IPS-20b (cell line): ENCODE data around the gene LRP2.

Source experiments
- H3K27ac ChIP-seq: one replicate; pipeline ENCODE4 v1.5.1; 2013; ENCODE audit warnings: low read length
- H3K27me3 ChIP-seq: 2 replicates; pipeline ENCODE4 v1.6.1; 2013; ENCODE audit warnings: mild to moderate bottlenecking, low read length, inconsistent platforms; ENCODE audit not compliant: insufficient read depth
- H3K36me3 ChIP-seq: 2 replicates; pipeline ENCODE4 v1.6.1; 2013; ENCODE audit warnings: low read depth, mild to moderate bottlenecking, inconsistent platforms, low read length, moderate library complexity; ENCODE audit not compliant: insufficient read depth
- H3K4me1 ChIP-seq: 2 replicates; pipeline ENCODE4 v1.6.1; 2013; ENCODE audit warnings: mild to moderate bottlenecking, control low read depth, inconsistent platforms, low read length, moderate library complexity; ENCODE audit not compliant: insufficient read depth
- H3K4me3 ChIP-seq: 2 replicates; pipeline ENCODE4 v1.5.1; 2013; ENCODE audit warnings: mild to moderate bottlenecking, low read length, inconsistent platforms
- H3K9ac ChIP-seq: 2 replicates; pipeline ENCODE4 v1.6.1; 2013; ENCODE audit warnings: low read depth, mild to moderate bottlenecking, inconsistent platforms, low read length, moderate library complexity
- H3K9me3 ChIP-seq: 2 replicates; pipeline ENCODE4 v1.6.1; 2013; ENCODE audit warnings: mild to moderate bottlenecking, low read depth, low read length, inconsistent platforms; ENCODE audit not compliant: insufficient read depth

Gene LRP2

GRCh38 chr2:169109502-169110409 lies 252.6 kb downstream of the LRP2 start:
- Histone ChIP-seq H3K9me3 (no peaks in the 10 kb centered on the region), H3K9ac (peak overlapping the region; percentile 21; the same call in 1 of the 2 replicates), H3K4me1 (peaks cover 5% of the 10 kb centered on the region; the same call in 1 of the 2 replicates), H3K27me3 (peaks cover 8% of the 10 kb centered on the region; the same call in 1 of the 2 replicates), H3K36me3 (no peaks in the 10 kb centered on the region), H3K4me3 (no peak overlapping the region; the same call in 1 of the 2 replicates), H3K27ac (no peak overlapping the region)

- H3K27ac ChIP-seq = no peak overlapping the region
- no peaks in the 10 kb centered on the region for H3K36me3 ChIP-seq
- peaks cover 8% of the 10 kb centered on the region; the same call in 1 of the 2 replicates for H3K27me3 ChIP-seq
- no peak overlapping the region for H3K4me3 ChIP-seq
- H3K9me3 ChIP-seq = no peaks in the 10 kb centered on the region
- H3K4me1 ChIP-seq = peaks cover 5% of the 10 kb centered on the region; the same call in 1 of the 2 replicates
- H3K9ac ChIP-seq = no peak overlapping the region
Measured at GRCh38 chr2:169108099-169108884, 254.0 kb downstream of the LRP2 start.

GRCh38 chr2:169107645-169108044 lies 254.7 kb downstream of the LRP2 start:
- H3K36me3 ChIP-seq = no peaks in the 10 kb centered on the region
- peaks cover 8% of the 10 kb centered on the region; the same call in 1 of the 2 replicates for H3K27me3 ChIP-seq
- no peaks in the 10 kb centered on the region for H3K9me3 ChIP-seq
- no peak overlapping the region for H3K27ac ChIP-seq
- H3K4me1 ChIP-seq = peaks cover 5% of the 10 kb centered on the region; the same call in 1 of the 2 replicates
- H3K9ac ChIP-seq = no peak overlapping the region
- no peak overlapping the region for H3K4me3 ChIP-seq

GRCh38 chr2:169106563-169107545 lies 255.5 kb downstream of the LRP2 start:
- Histone ChIP-seq H3K27me3 (peaks cover 8% of the 10 kb centered on the region; the same call in 1 of the 2 replicates), H3K4me1 (peaks cover 5% of the 10 kb centered on the region; the same call in 1 of the 2 replicates), H3K27ac (no peak overlapping the region), H3K9me3 (no peaks in the 10 kb centered on the region), H3K4me3 (no peak overlapping the region), H3K9ac (no peak overlapping the region), H3K36me3 (no peaks in the 10 kb centered on the region)

- H3K9ac ChIP-seq = no peak overlapping the region
- peaks cover 5% of the 10 kb centered on the region; the same call in 1 of the 2 replicates for H3K4me1 ChIP-seq
- no peaks in the 10 kb centered on the region for H3K9me3 ChIP-seq
- peaks cover 8% of the 10 kb centered on the region; the same call in 1 of the 2 replicates for H3K27me3 ChIP-seq
- no peak overlapping the region for H3K4me3 ChIP-seq
- H3K27ac ChIP-seq = no peak overlapping the region
- H3K36me3 ChIP-seq = no peaks in the 10 kb centered on the region
Measured at GRCh38 chr2:169106134-169106533, 256.2 kb downstream of the LRP2 start.

GRCh38 chr2:169105476-169105875 lies 256.9 kb downstream of the LRP2 start:
- no peaks in the 10 kb centered on the region for H3K9me3 ChIP-seq
- H3K9ac ChIP-seq = no peak overlapping the region
- no peak overlapping the region for H3K4me3 ChIP-seq
- no peaks in the 10 kb centered on the region for H3K36me3 ChIP-seq
- peaks cover 8% of the 10 kb centered on the region; the same call in 1 of the 2 replicates for H3K27me3 ChIP-seq
- H3K27ac ChIP-seq = no peak overlapping the region
- peaks cover 5% of the 10 kb centered on the region; the same call in 1 of the 2 replicates for H3K4me1 ChIP-seq

- no peak overlapping the region for H3K9ac ChIP-seq
- H3K36me3 ChIP-seq = no peaks in the 10 kb centered on the region
- peaks cover under 1% of the 10 kb centered on the region; the same call in 1 of the 2 replicates for H3K4me1 ChIP-seq
- no peaks in the 10 kb centered on the region for H3K9me3 ChIP-seq
- H3K27me3 ChIP-seq = peaks cover 4% of the 10 kb centered on the region; the same call in 1 of the 2 replicates
- H3K4me3 ChIP-seq = no peak overlapping the region
- H3K27ac ChIP-seq = no peak overlapping the region
Measured at GRCh38 chr2:169104848-169105247, 257.5 kb downstream of the LRP2 start.

- no peaks in the 10 kb centered on the region for H3K36me3 ChIP-seq
- H3K4me3 ChIP-seq = no peak overlapping the region
- H3K27ac ChIP-seq = no peak overlapping the region
- H3K9ac ChIP-seq = no peak overlapping the region
- H3K9me3 ChIP-seq = no peaks in the 10 kb centered on the region
- H3K4me1 ChIP-seq = no peaks in the 10 kb centered on the region
- H3K27me3 ChIP-seq = peaks cover 15% of the 10 kb centered on the region; the same call in 1 of the 2 replicates
Measured at GRCh38 chr2:169095621-169096105, 266.7 kb downstream of the LRP2 start.

GRCh38 chr2:169094676-169095075 lies 267.7 kb downstream of the LRP2 start:
- Histone ChIP-seq H3K9me3 (no peaks in the 10 kb centered on the region), H3K9ac (no peak overlapping the region), H3K4me1 (no peaks in the 10 kb centered on the region), H3K4me3 (no peak overlapping the region), H3K36me3 (no peaks in the 10 kb centered on the region), H3K27me3 (peaks cover 15% of the 10 kb centered on the region; the same call in 1 of the 2 replicates), H3K27ac (no peak overlapping the region)

GRCh38 chr2:169093535-169093934 lies 268.8 kb downstream of the LRP2 start:
- Histone ChIP-seq H3K9ac (no peak overlapping the region), H3K27me3 (peaks cover 15% of the 10 kb centered on the region; the same call in 1 of the 2 replicates), H3K9me3 (no peaks in the 10 kb centered on the region), H3K27ac (no peak overlapping the region), H3K4me3 (no peak overlapping the region), H3K4me1 (no peaks in the 10 kb centered on the region), H3K36me3 (no peaks in the 10 kb centered on the region)
